Naive thymus-derived CD4-positive, alpha-beta T cell (primary cell): ENCODE data around the gene B3GALT5. TPM values are rescaled to one million over a fixed set of nuclear protein-coding genes. Genes with fewer than 3 reads are reported as not detected.

Experiments used
- polyA plus RNA-seq, 2 donors: library from polyadenylated mRNA; unstranded; fragments of 300-500 nt; fragmentation: Illumina TruSeq; gene quantifications; one replicate each; pipeline ENCODE4 v1.2.3, GENCODE V29; 2021
- total RNA-seq, 6 experiments: library from RNA in 5 of 6; stranded (reverse) in 5 of 6; gene quantifications; 1 replicate in 5 of 6; 2 replicates in 1 of 6; pipeline ENCODE4 v1.2.3 and lab custom pipeline; 2021 to 2026

Gene B3GALT5
- total and polyA plus RNA-seq, 7 experiments from 2014 or later: not detected

Other genes with a start within 250 kb of the B3GALT5 start
- gene LCA5L, start 167.2 kb upstream of the B3GALT5 start, total RNA-seq: not detected
- under 1 TPM in 1 of 2 donors, not detected in 1; 0.24 TPM for gene LCA5L, start 167.2 kb upstream of the B3GALT5 start, polyA plus RNA-seq
- gene SH3BGR, start 161.0 kb upstream of the B3GALT5 start, total RNA-seq: 1 to 10 TPM in 4 of 5 experiments, under 1 TPM in 1; 0.94 to 3.5 (median 1.6) TPM
- gene SH3BGR, start 161.0 kb upstream of the B3GALT5 start, polyA plus RNA-seq: 1 to 10 TPM; 1.7 to 3.7 TPM
- not detected for gene IGSF5, start 132.2 kb downstream of the B3GALT5 start, total RNA-seq
- gene IGSF5, start 132.2 kb downstream of the B3GALT5 start, polyA plus RNA-seq: not detected